Activated CD8-positive, alpha-beta memory T cell treated with anti-CD3 and anti-CD28 coated beads for 1 hour (primary cell): ENCODE measurements around the gene SLC17A9.
A peak's percentile ranks its signal among the peaks of the same experiment; 100 is the strongest.

Experiments used
- DNase-seq, 2 donors: peaks; one replicate each; pipeline ENCODE4 v3.0.0-alpha.2; 2020; ENCODE audit warnings: low read depth in 1 of 2; ENCODE audit errors: extremely low read depth in 1 of 2

SLC17A9 gene

DNA sequence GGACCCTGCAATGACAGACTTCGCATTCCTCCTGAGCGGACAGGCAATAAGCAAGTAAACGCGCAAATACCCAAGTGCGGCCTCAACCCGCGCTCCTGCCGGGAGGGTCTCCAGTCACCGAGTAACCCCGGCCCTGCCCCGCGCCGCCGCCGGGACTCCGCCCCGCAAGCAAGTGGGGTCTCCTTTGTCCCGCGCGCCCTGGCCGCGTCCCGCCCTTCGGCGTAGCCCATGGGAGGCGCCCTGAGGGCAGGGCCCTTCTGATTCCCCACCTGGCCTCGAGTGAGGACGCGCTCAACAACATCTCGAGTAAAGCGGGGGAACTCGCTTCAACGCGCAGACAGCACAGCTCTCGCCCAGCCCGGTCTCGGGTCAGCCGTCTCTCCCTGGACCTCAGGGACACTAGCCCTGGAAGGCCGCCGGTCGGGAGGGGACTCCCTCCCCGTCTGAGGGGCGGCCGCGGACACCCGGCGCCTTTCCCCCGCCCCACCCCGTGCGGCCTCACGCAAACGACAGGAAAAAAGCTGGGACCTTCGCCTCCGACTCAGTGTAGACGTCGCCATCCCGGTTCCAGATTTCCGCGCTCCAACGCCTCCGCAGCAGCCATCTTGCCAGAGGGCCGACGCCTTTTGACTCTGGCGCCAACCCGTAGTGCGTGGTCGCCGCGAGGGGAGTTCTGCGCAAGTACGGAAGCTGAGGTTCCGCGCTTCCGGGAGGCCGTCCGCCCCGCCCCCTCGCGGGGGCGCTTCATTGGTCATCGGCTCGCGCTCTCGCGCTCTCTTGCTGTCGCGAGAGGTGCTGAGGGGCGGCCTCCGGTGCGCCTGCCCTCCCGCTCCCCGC is 15.0 kb upstream of the SLC17A9 start:
- peak; percentile 85 to 96 for DNase-seq

DNA sequence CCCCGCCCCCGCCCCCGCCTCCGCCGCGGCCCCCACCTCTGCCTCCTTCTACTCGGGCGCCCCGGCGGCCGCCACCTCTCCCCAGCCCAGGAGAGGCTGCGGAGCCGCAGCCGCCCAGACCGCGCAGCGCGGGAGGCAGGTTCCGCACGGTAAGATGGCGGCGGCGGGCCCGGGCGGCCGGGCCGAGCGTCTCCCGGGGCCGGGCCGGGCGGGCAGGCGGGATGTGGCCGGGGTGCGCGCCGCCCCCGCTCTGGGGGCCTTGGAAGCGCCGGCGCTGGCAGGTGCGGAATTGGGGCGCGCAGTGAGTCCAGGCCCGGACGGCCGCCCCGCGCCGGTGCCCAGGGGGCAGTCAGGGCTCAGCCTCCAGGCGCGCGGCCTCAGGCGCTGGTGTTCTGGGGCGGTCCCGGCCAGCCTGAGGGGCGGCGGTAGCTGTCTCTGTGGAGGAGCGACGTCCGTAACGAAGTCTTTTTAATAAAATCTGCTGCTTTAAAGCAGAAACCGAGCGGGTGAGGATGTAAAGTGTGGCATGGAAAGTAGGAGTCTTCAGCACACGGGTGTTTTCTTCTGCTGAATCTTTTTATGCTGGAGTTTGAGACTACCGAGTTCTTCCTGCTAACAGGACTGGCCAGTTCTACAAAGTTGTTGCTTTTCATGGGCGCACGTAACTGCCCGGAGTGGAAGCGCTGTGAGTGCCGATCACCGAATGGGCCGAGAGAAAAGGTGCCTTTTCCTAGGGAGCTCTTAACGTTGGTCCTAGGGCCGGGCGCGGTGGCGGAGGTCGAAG is 14.2 kb upstream of the SLC17A9 start, which contains the start of gene GID8:
Gene GID8 (plus strand): TSS at position 43 of the 784 bp plus-strand sequence. CDS start 3,356 bp downstream, outside the sequence.
- DNase-seq = no peak

DNA sequence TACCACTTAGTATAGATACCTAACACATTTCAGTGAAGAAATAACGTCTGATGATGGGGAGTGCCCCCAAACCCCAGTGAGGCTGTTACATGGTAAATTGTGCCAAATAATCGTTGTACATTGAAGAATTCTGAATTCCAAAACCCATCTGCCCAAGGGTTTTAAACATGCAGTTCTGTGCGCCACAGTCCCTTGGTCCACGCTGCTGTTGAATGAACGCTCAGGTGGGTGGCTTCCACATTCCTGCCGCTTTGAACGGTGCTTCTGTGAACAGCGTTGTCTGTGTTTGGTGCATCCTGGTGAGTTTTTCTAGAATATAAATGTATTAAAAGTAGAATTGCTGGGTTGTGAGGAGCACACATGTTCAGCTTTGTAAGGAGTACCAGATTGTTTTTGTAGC is 11.6 kb upstream of the SLC17A9 start:
- DNase-seq = no peak

DNA sequence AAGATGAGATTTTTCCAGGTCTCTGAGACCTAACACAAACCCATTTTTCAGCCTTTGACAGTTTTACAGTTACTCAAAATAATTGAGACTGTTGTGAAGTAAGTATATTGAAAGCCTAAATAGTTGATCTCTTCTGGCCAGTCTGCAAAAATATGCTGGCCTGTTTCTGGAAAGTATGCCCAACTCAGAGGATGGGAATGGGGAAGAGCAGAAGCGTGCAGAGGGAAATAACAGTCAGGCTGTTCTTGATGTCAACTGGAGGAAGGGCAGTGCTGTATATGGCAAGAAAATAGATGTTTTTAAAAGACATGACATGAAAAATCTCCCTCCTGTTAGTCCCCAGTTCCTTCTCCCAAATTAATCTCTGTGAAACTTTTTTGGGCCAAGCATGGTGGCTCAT is 10.7 kb upstream of the SLC17A9 start:
- no peak for DNase-seq

DNA sequence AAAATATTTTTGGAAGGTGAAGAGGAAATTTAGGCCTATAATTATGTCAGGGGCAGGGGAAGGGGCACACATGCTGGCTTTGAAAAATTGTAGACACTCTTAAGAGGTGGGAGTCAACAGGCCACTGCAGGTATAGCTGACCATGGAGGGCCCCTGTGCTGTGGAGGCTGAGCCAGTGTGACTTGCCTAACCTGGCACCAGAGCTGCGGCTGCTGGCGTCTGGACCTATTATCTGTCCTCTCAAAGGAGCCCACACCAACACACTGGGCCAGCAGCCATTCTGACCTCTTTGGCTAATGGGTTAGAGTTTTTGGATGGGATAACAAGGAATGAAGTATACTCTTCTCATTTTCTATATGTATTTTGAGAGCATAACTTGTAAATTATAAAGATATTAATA is 10.1 kb upstream of the SLC17A9 start:
- DNase-seq = no peak

DNA sequence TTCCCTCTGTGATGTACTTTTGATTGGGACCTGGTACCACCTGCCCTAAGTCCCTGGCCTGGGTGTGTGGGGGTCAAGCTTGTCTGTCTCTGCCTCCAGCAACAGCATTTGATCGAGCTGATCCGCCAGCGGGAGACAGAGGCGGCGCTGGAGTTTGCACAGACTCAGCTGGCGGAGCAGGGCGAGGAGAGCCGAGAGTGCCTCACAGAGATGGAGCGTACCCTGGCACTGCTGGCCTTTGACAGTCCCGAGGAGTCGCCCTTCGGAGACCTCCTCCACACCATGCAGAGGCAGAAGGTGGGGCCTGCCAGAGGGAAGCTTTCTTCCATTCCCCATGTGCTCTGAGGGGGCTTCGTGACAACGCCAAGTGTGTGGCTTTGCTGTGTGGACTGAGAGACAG is 9.1 kb upstream of the SLC17A9 start:
- no peak for DNase-seq

DNA sequence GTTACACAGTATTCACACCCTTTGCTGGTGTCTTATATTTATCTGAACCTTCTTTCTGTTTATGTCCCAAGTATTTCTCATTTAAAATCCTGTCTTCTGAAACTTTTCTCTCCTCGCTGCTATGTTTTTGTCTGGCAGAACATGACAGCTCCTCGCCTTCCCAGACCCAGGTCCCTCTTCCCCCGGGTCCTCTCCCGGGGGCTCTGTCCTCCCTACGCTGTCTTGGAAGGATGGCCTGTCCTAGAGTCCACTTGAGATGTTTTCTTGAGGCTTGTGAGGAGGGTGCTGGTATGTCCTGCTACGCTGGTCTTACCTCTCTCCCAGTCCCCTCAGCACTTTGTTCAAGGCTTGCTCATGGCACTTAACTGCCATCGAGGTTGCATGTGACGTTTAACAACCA is 8.3 kb upstream of the SLC17A9 start:
- no peak for DNase-seq

DNA sequence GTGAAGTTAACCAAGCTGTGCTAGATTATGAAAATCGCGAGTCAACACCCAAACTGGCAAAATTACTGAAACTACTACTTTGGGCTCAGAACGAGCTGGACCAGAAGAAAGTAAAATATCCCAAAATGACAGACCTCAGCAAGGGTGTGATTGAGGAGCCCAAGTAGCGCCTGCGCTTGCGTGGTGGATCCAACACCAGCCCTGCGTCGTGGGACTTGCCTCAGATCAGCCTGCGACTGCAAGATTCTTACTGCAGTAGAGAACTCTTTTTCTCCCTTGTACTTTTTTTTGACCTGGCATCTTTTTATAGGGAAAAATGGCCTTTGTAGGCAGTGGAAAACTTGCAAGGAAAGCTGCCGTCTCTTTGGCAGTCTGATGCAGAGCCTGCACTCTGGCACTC is 7.8 kb upstream of the SLC17A9 start:
- DNase-seq = no peak

DNA sequence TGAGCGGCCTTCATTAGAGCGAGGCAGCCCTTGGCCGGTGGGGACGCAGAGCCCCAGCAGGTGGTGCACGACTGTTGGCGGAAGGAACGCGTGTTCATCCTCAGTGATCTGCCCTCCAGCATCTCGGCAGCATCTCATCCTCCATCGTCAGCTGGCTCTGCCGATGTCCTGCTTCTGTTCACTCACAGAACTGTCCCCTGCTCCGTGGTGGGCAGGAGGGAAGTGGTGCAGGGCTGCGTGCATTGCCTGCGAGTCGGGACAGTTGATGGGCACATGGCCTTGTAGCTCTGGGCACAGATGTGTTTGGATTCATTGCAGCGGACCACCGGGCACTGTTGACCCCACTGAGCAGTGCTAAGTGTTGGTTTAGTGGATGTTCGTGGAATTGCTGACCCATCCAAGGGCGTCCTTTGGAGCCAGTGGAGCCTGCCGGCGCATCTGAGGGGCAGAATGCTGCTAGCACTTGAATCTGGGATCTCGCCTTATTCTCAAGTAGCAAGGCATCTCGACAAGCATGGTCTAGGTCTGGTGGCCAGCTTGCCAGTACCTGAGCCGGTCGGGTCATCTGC is 6.7 kb upstream of the SLC17A9 start:
- no peak for DNase-seq

DNA sequence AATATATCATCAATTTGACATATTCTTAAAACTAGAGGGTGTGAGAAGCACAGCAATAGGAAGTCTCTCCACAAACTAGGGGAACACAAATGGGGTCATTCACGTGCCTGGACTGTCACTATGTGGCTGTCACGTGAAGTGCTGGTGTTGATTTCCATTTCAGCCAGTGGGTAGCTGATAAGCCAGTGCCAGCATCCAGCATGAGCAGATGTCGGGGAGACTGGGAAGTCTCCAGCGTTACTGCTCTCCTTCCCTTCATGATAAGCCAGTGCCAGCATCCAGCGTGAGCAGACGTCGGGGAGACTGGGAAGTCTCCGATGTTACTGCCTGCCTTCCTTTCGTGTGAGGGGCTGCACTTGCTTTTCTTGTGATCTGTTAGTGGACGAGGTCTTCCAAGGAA is 5.6 kb upstream of the SLC17A9 start:
- DNase-seq = no peak

DNA sequence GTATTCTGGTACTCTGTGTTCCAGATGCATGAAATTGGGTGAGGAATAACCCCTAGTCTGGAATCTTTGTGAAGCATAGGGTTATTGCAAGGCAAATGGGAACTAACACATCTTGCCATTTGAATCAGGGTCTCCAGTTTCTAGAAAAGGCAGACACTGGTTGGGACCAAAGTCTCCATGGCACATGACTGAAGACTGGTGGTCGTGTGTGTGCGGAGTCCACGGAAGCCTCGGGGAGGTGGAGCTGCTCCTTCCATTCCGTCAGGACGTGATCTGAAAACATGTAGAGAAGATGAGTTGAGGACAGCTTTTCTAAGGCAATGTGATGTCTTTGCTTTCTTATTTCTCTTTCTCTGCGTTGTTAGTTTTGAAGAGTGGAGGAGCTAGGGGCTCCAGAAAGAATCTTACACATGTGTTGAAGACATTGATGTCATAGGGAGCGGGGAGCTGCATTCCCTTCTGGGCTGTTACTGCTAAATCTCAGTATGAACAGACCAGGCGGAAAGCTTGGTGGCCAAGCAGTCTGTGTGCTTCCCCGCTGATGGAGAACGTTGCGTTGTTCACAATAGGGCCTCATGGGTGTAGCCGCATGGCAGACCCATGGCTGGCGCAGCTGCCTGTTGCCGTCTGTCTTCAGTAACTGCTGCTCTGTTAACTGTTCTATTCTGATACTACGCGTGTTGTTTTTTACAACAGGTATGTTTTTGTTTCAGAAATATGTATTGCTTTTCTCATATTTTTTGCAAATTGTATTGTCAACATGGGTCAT is 4.8 kb upstream of the SLC17A9 start:
- no peak for DNase-seq

DNA sequence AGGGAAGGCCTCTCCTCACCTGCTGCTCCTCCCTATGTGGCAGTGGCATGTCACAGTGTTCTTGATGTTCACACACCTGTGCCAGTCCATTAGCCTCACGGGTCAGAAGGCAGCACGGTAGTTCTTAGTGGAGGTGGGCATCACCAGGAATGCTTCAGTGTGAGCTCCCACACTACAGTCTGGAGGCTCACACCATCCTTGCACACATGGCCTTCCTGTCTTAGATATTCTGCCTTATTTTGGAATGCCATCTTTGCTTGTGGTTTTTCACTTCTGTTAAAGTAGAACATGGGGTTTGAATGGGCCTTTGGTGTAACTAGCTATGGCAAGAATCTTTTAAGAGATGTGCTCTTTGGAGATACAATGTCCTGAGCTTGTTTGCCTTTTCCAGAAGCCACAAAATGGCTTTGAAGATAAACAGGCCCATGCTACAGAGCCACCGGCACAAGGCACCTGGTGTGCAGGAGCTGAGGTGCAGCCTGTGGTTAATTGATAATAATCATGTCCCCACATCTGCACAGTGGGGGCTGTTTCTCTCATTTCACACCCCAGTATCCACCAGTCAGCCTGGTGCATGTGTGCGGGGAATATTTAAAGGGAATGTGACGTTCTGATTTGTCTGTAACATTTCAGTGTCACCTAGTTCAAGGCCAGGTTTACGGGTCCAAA is 3.2 kb upstream of the SLC17A9 start:
- DNase-seq = no peak

DNA sequence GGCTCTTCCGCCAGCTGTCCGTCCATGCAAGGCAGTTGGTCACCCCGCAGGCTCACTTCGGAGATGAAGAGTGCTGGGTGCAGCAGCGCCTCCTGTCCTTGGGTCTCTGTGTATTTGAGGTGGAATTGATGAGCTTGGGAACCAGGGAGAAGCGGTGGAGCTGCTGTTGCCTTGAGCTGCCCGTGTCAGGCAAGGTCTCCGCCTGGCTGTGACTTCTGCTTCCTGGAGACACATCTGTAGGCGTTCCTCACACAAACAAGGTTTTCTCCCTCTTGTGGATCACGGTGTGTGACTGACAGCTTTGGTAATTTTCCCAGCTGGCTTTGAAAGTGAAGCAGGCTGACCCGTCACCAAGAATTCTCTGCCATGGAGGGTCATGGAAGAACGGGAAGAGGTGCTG is 2.5 kb upstream of the SLC17A9 start:
- no peak for DNase-seq

DNA sequence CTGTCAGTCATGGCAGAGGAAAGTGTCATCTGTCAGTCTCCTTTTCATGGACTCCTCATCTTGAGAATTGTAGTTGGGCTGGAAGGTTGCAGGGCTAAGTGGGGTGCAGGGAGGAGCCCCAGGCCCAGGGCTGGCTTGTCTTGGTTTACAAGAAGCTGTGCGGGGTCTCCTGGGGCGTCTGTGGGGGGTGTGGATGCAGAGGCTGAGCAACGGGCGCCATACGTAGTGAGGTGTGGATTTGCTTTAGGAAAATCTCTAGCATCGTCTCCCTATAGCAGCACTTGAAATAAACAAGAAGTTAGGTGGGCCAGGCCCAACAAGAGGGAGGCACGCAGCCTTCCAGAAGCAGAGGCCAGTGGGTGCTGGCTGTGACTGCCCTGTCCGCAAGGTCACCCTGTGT is 1.8 kb upstream of the SLC17A9 start:
- DNase-seq = no peak

DNA sequence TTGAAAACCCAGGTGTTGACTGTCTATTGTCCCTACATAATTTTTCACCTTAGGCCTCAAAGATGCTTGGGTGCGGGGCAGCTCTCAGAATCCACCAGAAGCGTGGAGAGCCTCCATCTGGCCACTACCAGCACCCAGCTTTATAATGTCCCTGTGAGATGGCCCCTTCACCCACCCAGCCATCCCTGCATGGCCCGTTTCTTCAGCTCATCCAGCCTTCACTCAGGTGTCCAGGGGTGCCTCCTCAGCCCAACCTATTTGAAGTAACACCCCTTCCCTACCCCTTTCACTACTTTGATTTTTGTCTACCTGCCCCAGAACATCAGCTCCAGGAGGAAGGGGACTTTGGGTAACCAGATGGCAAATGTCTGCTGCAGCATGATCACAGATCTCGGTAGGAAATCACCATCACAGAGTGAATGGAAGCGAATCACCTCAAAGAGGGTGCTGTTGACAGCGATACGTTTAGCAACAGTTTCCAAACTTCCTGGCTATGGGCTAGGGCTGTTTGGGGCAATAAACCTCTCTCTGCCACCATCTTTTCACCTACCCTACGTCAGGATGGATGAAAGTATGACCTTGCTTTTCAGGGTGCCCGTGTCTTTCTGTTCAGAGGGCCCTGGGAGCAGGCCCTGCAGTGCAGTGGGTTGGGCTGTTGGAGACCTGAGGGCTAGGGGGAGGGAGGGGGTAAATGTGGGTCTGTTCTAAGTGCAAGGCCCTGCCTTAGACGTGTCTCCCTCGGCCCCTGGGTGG is 1.2 kb upstream of the SLC17A9 start:
- no peak for DNase-seq

DNA sequence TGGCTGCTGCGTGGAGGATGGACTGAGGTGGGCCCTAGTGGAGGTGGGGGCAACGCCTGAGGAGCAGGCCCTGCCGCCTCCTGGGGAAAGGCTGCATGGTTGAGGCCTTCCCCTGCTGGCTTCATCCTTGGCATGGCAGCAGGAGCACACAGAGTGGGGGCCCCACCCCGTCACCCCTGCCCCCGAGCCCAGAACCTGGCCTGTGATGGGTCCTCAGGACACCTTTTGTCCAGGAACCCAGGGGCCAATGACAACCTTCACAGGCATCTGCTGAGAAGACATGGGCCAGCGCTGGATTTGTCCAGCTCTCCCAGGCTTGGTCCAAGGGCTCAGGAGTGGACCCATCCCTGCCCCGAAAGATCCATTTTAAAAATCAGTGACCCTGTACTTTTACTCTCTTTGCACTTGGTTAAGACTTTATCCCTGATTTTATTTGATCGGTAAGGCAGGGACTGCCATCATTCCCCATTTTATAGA is 575 bp upstream of the SLC17A9 start:
- no peak for DNase-seq

DNA sequence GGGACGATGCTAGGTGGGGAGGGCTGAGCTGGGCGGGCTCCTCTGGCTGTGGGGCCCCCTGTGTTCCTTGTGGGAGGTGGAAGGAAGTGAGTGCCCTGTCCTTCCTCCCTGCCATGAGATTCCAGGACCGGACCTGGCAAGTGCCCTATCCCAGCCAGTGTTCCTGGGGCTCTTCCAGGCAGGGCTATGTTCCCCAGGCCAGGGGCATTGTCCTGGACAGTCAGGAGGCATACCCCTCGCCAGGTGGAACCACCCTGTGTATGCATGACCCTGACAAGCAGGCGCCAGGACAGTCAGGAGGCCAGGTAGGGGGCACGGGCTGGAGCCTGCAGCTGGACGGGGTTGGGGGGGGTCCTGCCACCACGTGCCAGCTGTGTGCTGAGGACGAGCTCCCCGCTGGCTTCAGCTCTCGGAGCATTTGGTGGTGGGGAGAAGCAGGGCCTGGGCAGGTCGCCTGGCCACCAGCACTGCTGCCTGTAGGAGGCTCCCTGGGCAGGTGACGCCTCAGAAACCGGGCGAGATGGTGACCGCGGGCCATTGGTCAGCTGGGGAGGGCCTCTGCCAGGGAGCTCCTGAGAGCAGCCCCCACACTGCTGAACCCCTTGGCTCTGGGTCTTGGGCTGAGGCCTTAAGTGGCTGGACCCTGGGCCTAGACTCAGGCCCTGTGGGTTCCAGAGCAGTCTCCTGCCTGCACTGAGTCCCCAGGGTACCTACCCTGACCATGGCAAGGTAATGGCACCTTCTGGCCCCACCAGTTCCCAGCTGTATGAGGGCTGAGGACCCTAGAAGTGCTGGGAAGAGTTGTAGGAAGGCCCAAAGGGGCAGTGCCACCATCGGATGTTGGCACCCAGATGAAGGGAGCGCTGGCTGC is 694 bp downstream of the SLC17A9 start:
- DNase-seq = no peak

DNA sequence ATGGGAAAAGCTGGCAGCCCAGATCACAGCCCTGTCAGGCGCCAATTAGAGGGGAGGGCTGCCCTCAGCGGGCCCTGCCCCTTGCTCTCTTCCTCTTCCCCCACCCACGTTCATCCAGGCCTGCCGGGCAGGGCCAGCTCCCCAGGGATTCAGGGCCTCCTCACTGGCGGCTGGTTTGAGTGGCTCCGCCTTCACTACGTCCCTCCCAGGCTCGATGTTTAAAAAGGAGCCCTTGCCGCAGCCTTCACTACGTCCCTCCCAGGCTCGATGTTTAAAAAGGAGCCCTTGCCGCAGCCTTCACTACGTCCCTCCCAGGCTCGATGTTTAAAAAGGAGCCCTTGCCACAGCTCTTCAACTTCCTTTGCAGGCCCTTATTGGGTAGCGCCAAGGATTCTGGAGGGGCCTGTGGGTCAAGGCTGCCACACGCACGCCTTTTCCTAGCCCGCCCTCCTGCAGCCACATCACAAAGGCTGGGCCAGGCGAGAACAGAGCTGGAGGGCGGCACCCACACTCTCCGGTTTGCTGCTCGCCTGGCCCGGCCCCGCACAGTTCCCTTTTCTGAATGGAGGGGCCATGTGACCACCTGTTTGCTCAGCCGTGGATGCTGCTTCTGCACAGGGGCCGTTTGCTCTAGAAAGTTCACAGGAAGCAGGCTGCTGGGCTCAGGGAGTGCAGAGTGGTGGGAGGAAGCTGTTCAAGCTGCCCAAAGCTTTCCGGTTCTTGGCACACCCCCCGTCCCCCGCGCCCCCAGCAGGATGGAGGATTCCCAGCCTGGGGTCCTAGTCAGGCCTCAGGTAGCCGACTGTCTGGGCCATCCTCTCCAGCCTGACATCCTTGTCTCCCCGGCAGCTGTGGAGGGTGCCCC is 1.6 kb downstream of the SLC17A9 start:
- peak; percentile 24 to 49 for DNase-seq
